Measurements from ENCODE around the gene ACOT13. TPM values are rescaled to one million over a fixed set of nuclear protein-coding genes. Genes with fewer than 3 reads are reported as not detected.

ACOT13 gene
- total RNA-seq, 1 experiment from 2014 or later: 33.5 TPM

GRCh38 chr6:24689964-24690363 is 23.1 kb downstream of the ACOT13 start:
- no peak for ATAC-seq
- intact Hi-C loops (cut with micrococcal nuclease): no loop called here

More at GRCh38 chr6:24689964-24690363, 23.1 kb downstream of the ACOT13 start:
- Histone ChIP-seq H3K4me1 (ENCODE audit: control insufficient read depth in 1 of 2, insufficient read depth in 2 of 2, low read length in 2 of 2) (no peaks in the 10 kb centered on the region), H3K79me2 (ENCODE audit: insufficient read depth, low read length) (no peaks in the 10 kb centered on the region), H3K9ac (ENCODE audit: low read length) (no peak overlapping the region), H3K9me3 (ENCODE audit: control insufficient read depth in 1 of 2, insufficient read depth in 1 of 2, low read depth in 1 of 2, low read length in 2 of 2) (no peaks in the 10 kb centered on the region), H3K9me2 (ENCODE audit: insufficient read depth) (no peaks in the 10 kb centered on the region), H3K36me3 (ENCODE audit: control insufficient read depth in 1 of 2, insufficient read depth in 2 of 2, low read length in 2 of 2) (no peaks in the 10 kb centered on the region), H2AFZ (ENCODE audit: low read depth, low read length, poor library complexity, severe bottlenecking) (no peak overlapping the region), H3K27ac (ENCODE audit: low read depth, low read length) (no peak overlapping the region), H4K20me1 (ENCODE audit: insufficient read depth) (no peaks in the 10 kb centered on the region), H3K27me3 (ENCODE audit: insufficient read depth, low read length) (no peaks in the 10 kb centered on the region), H3K4me3 (replicated peaks in 1 of 2; ENCODE audit: low read depth in 1 of 2, low read length in 2 of 2) (no peak overlapping the region), H3K4me2 (ENCODE audit: low read length) (no peak overlapping the region)
- POLR2A ChIA-PET: no interaction called here
- CTCF ChIA-PET: interaction anchor here (2.0 kb wide), 1 partner anchor 109 kb away, joined by 9 read pairs; no protein-coding TSS in a partner anchor
- RAD21 ChIA-PET (ENCODE audit: low non-redundant PET in 1 of 2, low total read pairs in 2 of 2, uncharacterized antibody in 2 of 2, unreplicated experiment in 2 of 2): no interaction called here
- no TSS peak for BruUV-seq (replicated peaks)
- DNase-seq (ENCODE audit: low read depth, low spot score): no peak
- TF ChIP-seq RAD21 (IDR thresholded peaks at IDR 0.05; ENCODE audit: low read depth) (no peak), CTCF (IDR thresholded peaks at IDR 0.05 in 2 of 3, conservative IDR thresholded peaks at IDR 0.05 in 1 of 3; ENCODE audit: borderline replicate concordance in 1 of 3, insufficient read depth in 1 of 3, low read depth in 2 of 3, low read length in 2 of 3) (no peak), POLR2A (IDR thresholded peaks at IDR 0.05; ENCODE audit: borderline replicate concordance, extremely low read depth, insufficient read depth, insufficient read length) (no peak), JUND (IDR thresholded peaks at IDR 0.05) (no peak), YY1 (IDR thresholded peaks at IDR 0.05; ENCODE audit: extremely low read depth, insufficient replicate concordance, low read depth, low read length) (no peak), ATF3 (IDR thresholded peaks at IDR 0.05) (no peak), ZFX (IDR thresholded peaks at IDR 0.05) (no peak), EZH2phosphoT487 (IDR thresholded peaks at IDR 0.05; ENCODE audit: borderline replicate concordance) (no peak), FOSL1 (IDR thresholded peaks at IDR 0.05; ENCODE audit: low read depth) (no peak), TCF7L2 (IDR thresholded peaks at IDR 0.05; ENCODE audit: borderline replicate concordance, extremely low read depth, insufficient read depth, insufficient read length) (no peak), CBX3 (IDR thresholded peaks at IDR 0.05; ENCODE audit: low read depth) (no peak), POLR2AphosphoS5 (IDR thresholded peaks at IDR 0.05; ENCODE audit: low read depth, low read length) (no peak), ZNF274 (IDR thresholded peaks at IDR 0.05; ENCODE audit: low read depth, low read length) (no peak), EGR1 (IDR thresholded peaks at IDR 0.05; ENCODE audit: low read depth) (no peak), EZH2 (IDR thresholded peaks at IDR 0.05) (no peak), SRF (IDR thresholded peaks at IDR 0.05; ENCODE audit: low read depth) (no peak)
- TF ChIP-seq, protein P1, sequence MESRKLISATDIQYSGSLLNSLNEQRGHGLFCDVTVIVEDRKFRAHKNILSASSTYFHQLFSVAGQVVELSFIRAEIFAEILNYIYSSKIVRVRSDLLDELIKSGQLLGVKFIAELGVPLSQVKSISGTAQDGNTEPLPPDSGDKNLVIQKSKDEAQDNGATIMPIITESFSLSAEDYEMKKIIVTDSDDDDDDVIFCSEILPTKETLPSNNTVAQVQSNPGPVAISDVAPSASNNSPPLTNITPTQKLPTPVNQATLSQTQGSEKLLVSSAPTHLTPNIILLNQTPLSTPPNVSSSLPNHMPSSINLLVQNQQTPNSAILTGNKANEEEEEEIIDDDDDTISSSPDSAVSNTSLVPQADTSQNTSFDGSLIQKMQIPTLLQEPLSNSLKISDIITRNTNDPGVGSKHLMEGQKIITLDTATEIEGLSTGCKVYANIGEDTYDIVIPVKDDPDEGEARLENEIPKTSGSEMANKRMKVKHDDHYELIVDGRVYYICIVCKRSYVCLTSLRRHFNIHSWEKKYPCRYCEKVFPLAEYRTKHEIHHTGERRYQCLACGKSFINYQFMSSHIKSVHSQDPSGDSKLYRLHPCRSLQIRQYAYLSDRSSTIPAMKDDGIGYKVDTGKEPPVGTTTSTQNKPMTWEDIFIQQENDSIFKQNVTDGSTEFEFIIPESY (IDR thresholded peaks at IDR 0.05; ENCODE audit: extremely low read depth, insufficient replicate concordance, low read length): no peak
- TF ChIP-seq, protein P2, sequence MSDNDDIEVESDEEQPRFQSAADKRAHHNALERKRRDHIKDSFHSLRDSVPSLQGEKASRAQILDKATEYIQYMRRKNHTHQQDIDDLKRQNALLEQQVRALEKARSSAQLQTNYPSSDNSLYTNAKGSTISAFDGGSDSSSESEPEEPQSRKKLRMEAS (IDR thresholded peaks at IDR 0.05): no peak
